ENCODE data around the gene NR1H2.
"Not testable (repeated sequence)": the region's sequence is repeated elsewhere in the genome, so short reads cannot be mapped to it uniquely, and the experiment has no call there.

The NR1H2 gene

DNA sequence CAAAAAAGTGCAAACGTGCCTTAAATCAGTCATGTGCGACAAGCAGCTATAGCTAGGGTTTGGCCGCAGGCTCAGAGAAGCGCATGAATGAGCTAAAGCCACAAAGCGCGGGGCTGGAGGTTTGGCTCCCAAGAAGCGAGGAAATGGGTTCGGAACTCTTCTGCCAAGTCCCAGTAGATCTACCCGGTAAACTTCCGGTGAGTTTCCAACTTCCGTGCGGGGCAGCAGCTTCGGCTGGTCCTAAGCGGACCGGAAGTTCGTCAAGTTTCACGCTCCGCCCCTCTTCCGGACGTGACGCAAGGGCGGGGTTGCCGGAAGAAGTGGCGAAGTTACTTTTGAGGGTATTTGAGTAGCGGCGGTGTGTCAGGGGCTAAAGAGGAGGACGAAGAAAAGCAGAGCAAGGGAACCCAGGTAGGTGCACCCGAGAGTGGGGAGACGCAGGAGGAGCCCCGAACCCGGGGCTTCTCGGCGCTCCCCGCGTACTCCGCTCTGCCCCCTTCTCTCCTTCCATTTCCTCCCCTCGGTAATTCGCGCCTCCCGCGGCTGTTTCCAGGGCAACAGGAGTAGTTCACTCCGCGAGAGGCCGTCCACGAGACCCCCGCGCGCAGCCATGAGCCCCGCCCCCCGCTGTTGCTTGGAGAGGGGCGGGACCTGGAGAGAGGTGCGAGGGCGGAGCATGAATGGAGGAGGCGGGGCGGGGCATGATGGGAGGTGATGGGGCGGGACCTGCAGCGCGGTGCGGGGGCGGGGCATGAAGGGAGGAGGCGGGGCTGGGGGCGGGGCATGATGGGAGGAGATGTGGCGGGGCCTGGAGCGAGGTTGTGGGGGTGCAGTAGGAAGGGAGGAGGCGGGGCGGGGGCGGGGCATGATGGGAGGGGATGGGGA, at the start of gene NR1H2:
Gene NR1H2, plus strand, starts transcription at position 292 of the 885 bp plus-strand sequence. CDS start 1,149 bp downstream, outside the sequence.
- peak; percentile 82 to 94 for DNase-seq

DNA sequence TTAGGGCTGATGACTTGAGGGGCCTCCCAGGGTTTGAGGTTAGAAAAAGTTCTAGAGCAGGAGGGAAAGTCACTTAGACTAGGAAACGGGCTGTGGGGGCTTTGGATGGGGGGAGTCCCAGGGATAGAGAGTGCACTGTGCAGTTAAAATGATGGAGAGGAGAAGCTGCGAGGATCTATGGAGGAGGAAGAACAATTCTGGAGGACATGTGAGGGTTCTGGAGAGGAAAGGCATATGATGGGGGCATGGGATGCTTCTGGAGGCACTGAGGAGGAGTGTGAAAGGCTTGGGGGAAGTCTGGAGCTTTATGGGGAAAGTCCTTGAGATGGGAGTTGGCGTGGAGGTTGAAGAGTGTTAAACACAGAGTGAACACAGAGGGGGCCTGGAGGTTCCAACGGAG, 49.2 kb upstream of the NR1H2 start:
- DNase-seq = no peak

DNA sequence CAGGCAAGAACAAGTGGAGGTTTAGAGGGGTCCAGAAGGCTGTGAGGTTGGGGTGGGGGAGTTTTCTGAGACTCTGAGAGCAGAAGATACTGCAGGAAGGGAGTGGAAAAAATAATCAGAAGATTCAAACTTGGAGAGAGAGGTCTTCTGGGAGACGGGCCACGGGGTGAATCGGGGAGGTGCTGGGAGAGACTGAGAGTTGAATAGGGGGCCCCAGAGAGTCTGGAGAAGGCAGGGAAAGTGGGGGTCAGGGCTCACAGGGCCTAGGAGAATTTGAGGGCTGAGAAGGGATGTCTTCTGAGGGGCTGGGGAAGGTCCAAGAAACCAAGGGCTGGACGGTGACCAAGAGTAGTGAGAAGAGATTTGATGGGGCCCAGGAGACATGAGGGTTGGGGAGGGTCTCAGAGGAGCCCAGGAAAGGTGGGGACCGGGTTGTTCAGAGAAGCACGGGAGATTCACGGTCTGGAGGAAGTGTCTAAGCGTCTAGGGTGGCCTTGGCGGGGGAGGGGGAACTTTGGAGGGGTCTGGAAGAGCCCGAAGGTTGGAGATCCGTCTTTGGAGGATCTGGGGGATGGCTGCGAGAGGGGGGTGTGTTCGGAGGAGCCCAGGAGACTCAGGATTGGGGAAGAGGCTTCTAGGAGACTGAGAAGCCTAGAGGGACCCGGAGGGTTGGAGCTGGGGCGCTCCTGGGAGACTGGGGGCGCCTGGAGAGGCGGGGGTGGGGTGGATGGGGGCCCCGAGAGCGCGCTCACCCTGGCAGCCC, 48.6 kb upstream of the NR1H2 start:
- no peak for DNase-seq

DNA sequence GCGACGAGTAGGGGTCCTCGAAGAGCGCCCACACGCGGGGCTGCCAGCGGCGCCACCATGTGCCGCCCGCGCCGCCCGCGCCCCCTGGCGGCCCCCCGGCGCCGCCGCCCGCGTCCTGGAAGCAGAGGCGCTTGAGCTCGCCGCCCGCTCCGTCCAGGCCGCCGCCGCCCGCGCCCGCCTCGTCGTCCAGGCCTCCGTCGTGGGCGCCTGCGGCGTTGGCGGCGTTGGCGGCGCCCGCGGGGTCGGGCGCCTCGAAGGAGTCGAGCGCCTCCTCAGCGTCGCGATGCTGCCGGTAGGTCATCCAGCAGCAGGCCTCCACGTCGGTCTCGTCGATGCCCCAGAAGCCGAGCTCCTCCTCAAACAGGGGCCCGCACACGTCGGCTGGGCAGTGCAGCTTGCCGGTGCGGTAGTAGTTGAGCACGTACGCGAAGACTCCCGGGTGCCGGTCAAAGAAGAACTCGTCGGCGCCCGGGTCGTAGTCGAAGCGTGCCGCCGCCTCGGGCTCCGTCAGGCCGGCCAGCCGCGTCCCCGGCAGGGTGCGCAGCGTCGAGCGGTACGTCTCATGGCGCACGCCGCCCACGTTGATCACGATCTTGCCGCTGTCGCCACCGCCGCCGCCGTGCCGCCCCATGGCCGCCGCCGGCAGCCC, 47.9 kb upstream of the NR1H2 start:
- peak in 1 of 2 experiments; percentile 57 for DNase-seq

DNA sequence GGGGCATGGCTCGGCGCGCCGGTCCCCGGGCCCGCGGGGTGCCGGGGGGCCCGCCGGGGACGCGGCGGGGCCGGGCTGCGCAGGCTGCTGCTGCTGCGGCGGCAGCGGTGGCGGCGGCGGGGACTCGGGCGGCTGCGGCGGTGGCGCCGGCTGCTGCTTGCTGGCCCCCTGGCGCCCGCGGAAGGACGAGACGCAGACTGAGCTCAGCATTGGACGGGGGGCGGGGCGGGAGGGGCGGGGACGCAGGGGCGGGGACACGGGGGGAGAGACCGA, 47.4 kb upstream of the NR1H2 start:
- no peak for DNase-seq

DNA sequence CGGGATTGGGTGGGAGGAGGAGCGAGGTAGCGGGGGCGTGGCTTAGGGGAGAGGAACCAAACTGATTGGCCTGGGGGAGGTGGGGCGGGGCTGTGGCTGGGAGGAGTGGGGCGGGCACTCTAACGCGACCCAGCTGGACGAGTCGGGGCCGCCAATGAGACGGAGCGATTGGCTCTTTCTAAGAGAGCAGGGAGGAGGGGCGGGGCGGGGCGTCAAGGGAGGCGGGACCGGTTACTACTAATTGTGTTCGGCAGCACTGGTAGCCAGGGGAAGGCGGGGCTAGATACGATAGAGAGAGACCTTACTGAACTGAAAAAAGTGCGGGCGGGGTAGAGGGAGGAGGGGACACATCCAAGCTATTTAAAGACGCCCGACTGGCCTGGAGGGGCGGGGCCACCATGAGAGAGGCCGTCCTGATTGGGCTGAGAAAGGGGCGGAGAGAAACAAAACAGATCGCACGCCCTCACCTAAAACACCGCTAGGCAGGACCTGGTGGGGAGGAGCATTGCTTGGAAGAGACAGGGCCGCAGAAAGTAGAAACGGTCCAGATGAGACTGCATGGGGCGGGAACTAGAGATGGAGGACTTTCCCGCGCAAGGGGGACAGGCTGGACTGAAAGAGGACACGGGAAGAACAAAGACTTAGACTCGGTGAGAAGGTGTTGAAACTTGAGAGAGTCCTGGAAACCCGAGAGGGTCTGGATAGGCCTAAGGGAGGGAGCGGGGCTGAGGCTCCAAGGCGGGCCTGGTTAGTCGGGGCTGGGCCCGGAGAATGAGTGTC, 46.9 kb upstream of the NR1H2 start, which contains the start of gene KCNC3:
Gene KCNC3, minus strand, starts transcription at position 232 of the 780 bp plus-strand sequence. CDS start 295 bp downstream, outside the sequence.
- DNase-seq = peak; percentile 100

DNA sequence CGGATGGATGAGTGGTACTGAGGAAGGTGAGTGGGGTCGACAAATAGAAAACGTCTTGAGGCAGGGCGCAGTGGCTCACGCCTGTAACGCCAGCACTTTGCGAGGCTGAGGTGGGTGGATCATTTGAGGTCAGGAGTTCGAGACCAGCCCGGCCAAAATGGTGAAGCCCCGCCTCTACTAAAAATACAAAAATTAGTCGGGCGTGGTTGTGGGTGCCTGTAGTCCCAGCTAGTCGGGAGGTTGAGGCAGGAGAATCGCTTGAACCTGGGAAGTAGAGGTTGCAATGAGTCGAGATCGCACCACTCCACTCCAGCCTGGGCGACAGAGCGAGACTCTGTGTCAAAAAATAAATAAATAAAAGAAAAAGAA, 46.3 kb upstream of the NR1H2 start:
- DNase-seq = not testable (repeated sequence)

DNA sequence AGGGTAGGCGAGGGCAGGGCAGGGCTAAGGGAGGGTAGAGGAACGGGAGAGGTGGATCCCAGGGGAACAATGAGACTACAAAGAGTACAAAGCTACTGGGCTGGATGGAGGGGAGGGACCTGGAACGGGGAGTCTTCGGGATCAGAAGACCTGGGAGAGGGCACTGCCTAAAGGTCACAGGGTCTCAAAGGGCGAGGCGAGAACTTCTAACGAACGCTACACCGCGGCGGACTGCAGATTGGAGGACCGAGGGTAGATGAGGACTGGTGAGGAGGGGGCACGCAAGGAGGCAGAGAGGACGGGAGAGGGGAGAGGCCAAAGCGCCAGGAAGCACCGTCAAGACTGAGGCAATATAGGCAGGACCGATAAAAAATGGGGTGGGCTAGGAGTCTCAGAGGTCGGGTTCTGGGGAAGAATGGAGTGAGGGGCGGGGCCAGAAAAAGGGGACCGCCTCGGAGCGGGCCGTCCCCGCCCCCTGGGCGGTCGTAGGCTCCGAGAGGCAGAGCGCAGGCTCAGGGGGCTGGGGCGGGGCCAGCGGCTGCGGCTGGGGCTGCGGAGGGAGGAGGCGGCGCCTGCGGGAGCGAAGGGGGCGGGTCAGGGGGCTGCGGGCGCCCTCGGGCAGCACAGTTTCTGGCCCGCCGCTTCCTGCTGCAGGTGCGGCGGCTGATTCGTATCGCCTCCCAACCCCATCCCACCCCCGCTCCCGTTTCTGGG, 45.7 kb upstream of the NR1H2 start:
- peak; percentile 94 to 96 for DNase-seq

DNA sequence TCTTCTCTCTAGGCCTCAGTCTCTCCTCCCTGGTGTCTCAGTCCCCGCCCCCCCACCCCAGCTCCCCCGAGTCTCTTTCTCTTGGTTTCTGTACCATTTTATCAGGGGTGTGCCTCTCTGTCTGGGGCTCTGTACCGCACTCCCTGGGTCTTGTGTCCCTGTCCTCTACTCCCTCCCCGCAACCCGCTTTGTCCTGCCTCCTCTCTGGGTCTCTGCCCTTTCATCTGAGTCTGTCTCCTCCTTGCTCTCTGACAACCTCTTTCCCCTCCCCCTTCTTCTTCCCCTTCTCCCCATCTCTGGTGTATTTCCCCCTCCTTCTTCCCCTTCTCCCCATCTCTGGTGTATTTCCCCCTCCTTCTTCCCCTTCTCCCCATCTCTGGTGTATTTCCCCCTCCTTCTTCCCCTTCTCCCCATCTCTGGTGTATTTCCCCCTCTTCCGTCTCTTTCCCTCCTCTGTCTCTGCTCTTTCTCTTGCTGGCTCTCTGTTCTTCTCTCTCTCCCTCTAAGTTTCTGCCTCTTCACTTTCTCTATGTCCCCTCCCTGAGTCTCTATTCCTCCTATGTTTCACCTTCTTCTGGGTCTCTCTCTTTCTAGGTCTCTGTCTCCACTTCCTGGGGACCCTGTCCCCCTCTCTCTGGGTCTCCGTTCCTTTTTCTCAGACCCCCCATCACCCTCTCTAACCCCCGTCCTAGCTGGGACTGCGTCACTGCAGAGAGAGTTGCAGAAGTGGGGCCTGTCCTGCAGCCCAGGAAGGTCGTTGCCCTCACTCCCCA, 44.9 kb upstream of the NR1H2 start:
- DNase-seq = no peak

DNA sequence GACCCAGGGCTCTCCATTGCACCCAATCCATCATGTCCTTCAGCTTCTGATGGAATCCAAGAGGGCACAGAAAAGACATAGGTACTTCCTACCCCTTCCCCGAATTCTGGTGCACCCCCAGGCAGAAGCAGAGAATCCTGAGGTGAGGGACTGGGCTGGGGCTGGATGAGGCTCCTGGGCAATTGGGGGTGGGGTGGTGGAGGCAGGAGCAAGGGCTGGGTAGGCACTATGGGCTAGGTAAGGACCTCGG, 44.3 kb upstream of the NR1H2 start:
- DNase-seq = no peak

DNA sequence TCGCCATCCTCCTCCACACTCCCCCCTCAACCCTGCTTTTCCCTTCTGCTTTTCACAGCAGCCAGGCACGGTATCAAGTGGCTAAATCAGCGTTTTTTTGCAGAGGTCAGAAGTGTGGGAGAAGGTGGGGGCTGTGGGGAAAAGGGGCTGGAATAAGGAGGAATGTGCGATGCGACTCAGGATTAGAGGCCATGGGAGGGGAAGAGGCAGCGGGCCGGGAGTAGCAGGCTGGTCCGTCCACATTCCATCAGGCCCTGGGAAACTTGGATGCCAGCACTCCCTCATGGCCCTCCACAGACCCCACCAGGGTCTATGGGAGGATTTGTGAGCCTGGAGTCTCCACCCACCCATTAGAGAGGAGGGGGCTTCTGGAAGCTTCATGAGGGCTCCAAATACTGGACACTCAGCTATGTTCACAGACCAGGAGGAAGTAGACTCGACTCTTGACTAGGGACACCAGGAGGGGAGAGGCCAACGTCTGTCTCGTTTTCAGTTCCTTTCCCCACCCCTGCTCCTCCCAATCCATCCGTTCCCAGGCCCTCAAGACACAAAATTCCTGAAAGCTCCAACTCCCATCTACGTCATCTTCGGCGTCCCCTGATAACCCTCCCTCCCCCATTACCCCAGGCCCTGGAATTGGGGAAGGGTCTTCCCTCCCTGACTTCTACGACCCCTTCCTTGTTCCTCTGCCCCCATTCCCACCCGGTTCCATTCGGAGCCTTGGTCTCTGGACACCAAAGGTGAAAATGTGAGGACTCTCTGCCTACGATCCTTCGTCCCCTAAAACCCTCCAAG, 43.8 kb upstream of the NR1H2 start:
- no peak for DNase-seq

DNA sequence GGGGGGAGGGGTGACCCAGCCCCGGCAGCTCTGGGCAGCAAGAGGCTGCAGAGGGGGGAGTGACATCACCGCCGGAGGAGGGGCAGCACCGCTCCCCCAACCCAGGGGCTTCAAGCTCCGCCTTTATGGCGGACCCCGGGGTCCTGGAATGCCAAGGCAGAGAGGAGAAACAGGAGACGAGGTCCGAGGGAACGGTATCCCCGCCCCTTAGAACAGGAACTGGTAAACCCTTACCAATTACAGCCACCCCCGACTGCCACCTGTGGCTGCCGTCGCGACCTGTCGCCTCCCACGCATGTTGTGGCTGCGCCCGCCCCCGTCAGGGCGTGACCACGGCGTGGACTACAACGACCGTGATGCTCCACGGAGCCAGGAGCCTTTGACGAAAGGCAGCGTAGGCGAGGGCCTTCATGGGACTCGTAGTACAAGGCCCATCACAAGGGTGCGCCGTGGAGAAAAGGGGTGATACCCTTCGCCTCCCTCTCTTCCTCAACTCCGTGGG, 43.0 kb upstream of the NR1H2 start:
- DNase-seq = peak; percentile 85 to 99

DNA sequence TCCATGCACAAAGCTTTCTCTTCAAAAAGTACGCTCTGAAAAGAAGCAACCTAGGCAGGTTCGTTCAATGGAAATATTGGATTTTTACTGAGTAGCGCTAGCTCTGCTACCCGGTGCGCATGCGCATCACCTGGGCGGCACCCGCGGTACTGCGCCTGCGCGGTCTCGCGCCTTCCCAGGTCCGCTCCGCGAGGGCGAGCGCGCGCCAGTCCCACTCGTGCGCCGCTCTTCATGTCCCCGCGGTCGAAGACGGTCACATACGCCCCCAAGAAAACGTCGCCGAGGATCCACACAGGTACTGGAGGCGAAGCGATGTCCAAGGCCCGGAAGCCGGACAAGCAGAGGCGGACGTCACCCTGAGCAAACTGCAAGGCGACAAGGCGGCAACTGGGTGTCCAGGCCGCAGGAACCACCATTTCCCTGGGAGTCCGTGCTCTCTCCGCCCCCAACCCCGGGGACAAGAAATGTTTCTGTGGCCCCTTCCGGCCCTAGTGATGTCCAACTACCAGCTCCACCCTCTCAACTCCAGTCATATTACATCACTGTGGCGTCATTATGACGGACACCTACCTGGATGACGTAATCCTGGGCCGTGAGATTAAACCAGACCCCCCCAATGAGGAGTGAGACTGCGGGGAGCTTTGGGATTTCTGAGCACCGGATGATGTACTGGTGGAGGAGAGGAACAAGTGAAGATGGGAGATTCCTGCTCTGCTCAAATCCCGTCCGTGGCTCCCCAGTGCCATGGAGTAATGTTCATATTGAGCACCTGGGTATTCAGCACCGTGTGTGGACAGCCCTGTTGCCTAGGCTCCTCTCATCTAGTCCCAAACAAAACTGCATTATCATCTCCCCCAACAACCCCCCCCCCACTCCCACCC, 42.3 kb upstream of the NR1H2 start:
- DNase-seq = peak; percentile 76 to 99

DNA sequence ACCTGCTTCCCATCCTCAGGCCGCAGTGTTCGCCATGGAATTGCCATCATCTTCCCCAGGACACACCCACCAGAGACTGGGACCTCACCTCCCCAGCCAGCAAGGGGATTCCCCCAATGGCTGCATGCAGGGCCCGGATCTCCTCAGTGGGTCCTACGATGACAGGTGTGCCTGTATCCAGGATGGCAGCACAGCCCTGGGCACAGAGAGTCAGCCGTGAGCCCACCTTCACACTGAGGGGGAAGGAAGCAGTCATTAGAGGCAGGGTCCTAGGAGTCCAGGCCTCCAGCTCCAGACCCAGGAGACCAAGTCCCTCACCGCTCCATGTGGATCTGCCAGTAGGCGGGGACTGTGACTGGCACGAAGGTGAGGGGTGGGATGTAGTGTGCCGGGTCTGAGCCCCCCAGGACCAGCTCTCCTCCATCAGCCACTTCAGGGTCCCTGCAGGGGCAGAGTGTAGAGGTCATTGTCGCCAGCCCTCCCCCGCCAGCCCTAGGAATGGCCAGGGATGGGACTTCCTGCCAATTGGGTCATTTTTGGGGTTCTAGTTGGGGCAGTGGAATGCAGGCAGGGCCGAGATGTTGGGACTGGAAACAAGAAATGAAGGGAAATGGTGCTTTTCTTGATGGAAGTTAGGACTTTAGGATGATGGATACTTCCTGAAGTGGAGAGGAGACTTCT, 41.4 kb upstream of the NR1H2 start:
- DNase-seq = no peak

DNA sequence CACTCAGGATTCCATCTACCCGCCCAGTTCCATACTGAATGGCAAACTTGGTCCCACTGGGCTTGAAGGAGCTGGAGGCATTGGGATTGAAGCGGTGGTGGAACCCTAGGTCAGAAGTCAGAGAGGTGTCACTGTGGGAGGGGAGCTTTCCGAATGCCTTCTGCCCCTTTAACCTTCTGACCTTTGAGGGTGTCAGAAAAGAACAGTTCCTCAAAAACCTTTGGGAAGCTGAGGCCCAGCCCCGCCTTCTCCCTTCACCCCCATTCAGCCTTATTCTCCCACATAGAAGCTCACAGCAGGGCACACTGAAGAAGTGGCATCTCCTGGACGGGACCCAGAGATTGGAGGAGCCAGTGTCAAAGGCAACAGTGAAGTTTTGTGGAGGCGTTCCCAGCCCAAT, 39.2 kb upstream of the NR1H2 start:
- DNase-seq = not testable (repeated sequence)

DNA sequence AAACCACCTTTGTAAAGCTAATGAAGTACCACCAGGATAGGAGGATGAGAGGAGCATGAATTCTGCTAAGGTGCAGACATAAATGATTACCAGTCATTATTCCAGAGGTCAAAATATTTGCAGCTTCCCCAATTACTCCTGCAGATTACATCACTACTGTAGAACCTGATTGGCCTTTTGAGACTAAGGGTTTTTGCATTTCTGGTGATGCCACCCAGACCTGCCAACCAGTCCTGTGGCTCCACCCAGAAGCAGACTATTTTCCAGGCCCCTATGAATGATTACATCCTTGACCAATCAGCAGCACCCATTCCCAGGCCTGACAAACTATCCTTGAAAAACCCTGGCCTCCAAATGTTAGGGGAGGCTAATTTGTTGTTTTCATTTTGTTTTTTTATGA, 35.9 kb upstream of the NR1H2 start:
- no peak for DNase-seq

DNA sequence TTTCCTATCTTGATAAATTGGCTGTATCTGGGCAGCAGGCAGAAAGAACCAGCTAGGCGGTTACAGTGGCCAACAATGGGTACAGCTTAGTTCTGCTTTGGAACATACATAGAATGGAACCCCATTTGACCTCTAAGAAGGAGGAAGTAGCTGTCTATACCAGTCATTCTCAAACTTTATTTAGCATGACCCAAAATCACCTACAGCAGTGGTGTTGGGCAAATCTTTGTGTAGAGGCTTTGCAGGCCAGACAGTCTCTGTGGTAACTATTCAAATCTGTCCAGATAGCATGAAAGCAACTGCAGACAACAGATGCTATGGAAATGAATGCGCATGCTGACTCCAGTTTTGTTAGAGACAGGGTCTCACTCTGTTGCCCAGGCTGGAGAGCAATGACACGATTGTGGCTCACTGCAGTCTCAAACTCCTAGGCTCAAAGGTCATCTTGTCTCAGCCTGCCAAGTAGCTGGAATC, 35.1 kb upstream of the NR1H2 start:
- DNase-seq = no peak

DNA sequence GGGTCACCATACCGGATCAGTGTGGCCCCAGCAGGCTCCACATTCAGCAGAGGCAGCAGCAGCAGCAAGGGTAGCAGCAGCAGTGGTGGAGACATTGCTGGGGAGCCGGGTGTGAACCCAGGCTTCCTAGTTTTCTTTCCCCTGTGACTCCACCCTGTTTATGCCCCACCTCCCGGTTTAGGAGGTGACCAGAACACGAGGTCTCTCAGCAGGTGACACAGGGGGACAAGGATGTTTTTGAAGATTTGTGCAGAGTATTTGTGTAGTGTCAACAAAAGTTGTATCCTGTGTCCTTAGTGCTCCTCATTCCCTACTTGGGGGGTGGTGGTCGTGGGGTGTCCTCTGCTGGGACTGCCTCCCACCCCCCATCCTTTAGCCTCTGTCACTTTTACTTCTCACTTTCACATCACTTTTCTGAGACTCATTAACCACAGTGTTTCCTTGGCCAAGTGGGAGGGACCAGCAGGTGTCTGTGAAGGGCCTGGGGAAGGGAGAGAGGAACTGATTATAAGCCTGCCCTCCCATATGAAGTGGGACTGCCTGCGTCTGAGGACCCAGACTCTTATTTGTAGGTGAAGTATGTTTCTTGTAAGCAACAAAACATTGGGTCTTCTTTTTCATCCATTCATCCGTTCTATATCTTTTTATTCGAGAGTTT, 31.5 kb upstream of the NR1H2 start:
- DNase-seq = no peak

Data from NCI-H187 (cell line).